Endothelial cell of umbilical vein (primary cell): ENCODE measurements around the gene CLEC4M. TPM values are rescaled to one million over a fixed set of nuclear protein-coding genes. Genes with fewer than 3 reads are reported as not detected.
"Not testable (repeated sequence)": the region's sequence is repeated elsewhere in the genome, so short reads cannot be mapped to it uniquely, and the experiment has no call there.

Experiments
- BruUV-seq: library from RNA; stranded (reverse); fragments of 400-500 nt; replicated peaks from 2 replicates; lab custom pipeline; 2021; lab: Mats Ljungman, UMichigan
- CTCF ChIA-PET: fragments of 300-600, 350-600 bp; sonication (Branson Sonifier 250); formaldehyde crosslinking; loops from one replicate; lab custom pipeline; 2021; ENCODE audit warnings: antibody characterized with exemption, inconsistent platforms; lab: Charles Lee
- POLR2A ChIA-PET: fragments of 300-600, 350-600 bp; sonication (Branson Sonifier 250); formaldehyde crosslinking; loops from one replicate; lab custom pipeline; 2021; ENCODE audit warnings: antibody characterized with exemption, inconsistent platforms; lab: Charles Lee
- DNase-seq: peaks from one replicate; pipeline ENCODE4 v3.0.0-alpha.2; 2011; ENCODE audit warnings: low read depth, low spot score
- FAIRE-seq: peaks from 2 replicates; lab custom pipeline; 2011; peaks lifted over from hg19 to GRCh38; lab: Jason Lieb, UNC
- H2AFZ ChIP-seq: 2 replicates; pipeline ENCODE4 v1.6.0; 2012; ENCODE audit warnings: low read depth, low read length, control low read depth, inconsistent platforms
- H3K27ac ChIP-seq: 2 replicates; pipeline ENCODE4 v1.5.1; 2011; ENCODE audit warnings: low read depth, mild to moderate bottlenecking, control low read depth, low read length, moderate library complexity; ENCODE audit not compliant: insufficient read depth
- H3K27me3 ChIP-seq, 2 experiments: 2 replicates each; pipeline versions ENCODE4 v1.6.0 to v1.6.1; 2011; ENCODE audit warnings: low read length in 2 of 2, mixed read lengths in 1 of 2; ENCODE audit not compliant: control insufficient read depth in 2 of 2, insufficient read depth in 2 of 2
- H3K36me3 ChIP-seq, 2 experiments: 2 replicates in 1 of 2; 3 replicates in 1 of 2; pipeline ENCODE4 v1.5.1; 2011; ENCODE audit warnings: low read length in 2 of 2, mild to moderate bottlenecking in 1 of 2, moderate library complexity in 1 of 2; ENCODE audit not compliant: control insufficient read depth in 2 of 2, insufficient read depth in 2 of 2; ENCODE audit errors: extremely low read depth in 1 of 2
- H3K4me1 ChIP-seq: 3 replicates; pipeline ENCODE4 v1.5.1; 2011; ENCODE audit warnings: mild to moderate bottlenecking, low read length; ENCODE audit not compliant: control insufficient read depth, insufficient read depth; ENCODE audit errors: extremely low read depth
- H3K4me2 ChIP-seq: 2 replicates; pipeline ENCODE4 v1.6.1; 2011; ENCODE audit warnings: low read length, control low read depth, mixed read lengths; ENCODE audit not compliant: insufficient read depth
- H3K4me3 ChIP-seq, 3 experiments: fragments of 200-600 bp in 1 of 3; sonication (generic), shearing (Covaris generic) in 1 of 3; replicated peaks in 1 of 3; 2 replicates each; pipeline ENCODE4 v1.5.1; 2011 to 2016; ENCODE audit warnings: control low read depth in 3 of 3, low read length in 3 of 3, mild to moderate bottlenecking in 2 of 3, inconsistent platforms in 1 of 3, low read depth in 1 of 3, moderate library complexity in 1 of 3; ENCODE audit not compliant: insufficient read depth in 1 of 3
- H3K79me2 ChIP-seq: 2 replicates; pipeline ENCODE4 v1.6.0; 2012; ENCODE audit warnings: low read length, inconsistent platforms; ENCODE audit not compliant: control insufficient read depth, insufficient read depth
- H3K9ac ChIP-seq: replicated peaks from 2 replicates; pipeline ENCODE3; 2011; ENCODE audit warnings: low read length, control low read depth; ENCODE audit not compliant: insufficient read depth; ENCODE audit errors: extremely low read depth
- H3K9me1 ChIP-seq: replicated peaks from 3 replicates; pipeline ENCODE4 v1.6.0; 2011; ENCODE audit warnings: mild to moderate bottlenecking, low read length; ENCODE audit not compliant: control insufficient read depth, insufficient read depth; ENCODE audit errors: extremely low read depth
- H3K9me3 ChIP-seq: replicated peaks from 2 replicates; pipeline ENCODE4 v1.5.1; 2012; ENCODE audit warnings: low read length, inconsistent platforms; ENCODE audit not compliant: control insufficient read depth, insufficient read depth
- H4K20me1 ChIP-seq: replicated peaks from 2 replicates; pipeline ENCODE3; 2011; ENCODE audit warnings: mild to moderate bottlenecking, low read length; ENCODE audit not compliant: control insufficient read depth, insufficient read depth; ENCODE audit errors: extremely low read depth
- JUN ChIP-seq: IDR thresholded peaks from 2 replicates; pipeline ENCODE4 v1.6.1; 2011; ENCODE audit warnings: borderline replicate concordance, low read depth; ENCODE audit not compliant: insufficient read length, insufficient read depth
- POLR2AphosphoS5 ChIP-seq: IDR thresholded peaks from 2 replicates; pipeline ENCODE4 v1.6.1; 2012; ENCODE audit warnings: low read depth, mild to moderate bottlenecking, control low read depth, low read length, moderate library complexity; ENCODE audit not compliant: insufficient read depth
- dilution Hi-C: fragments of 300-500 bp; cut with MboI; formaldehyde crosslinking; loops from one replicate; pipeline ENCODE4 v1.15.0; 2019; ENCODE audit warnings: low sequenced_read_pairs; ENCODE audit not compliant: extremely low pct_ligation_motif_present
- intact Hi-C: fragments of 100-400 bp; cut with micrococcal nuclease; formaldehyde crosslinking; loops from one replicate; pipeline ENCODE4 v1.10.0; 2022
- polyA plus RNA-seq, 4 experiments: library from polyadenylated mRNA; depleted of rRNA in 3 of 4; stranded (reverse) in 3 of 4; unstranded in 1 of 4; fragments of >200 nt; gene quantifications; 2 replicates each; pipeline versions ENCODE4 v1.2.1 to v1.2.3, GENCODE V29; 2011 to 2012; ENCODE audit warnings: missing spikeins in 1 of 4
- total RNA-seq: library from RNA; stranded (reverse); gene quantifications from 2 replicates; pipeline ENCODE4 v1.2.3, GENCODE V29; 2021

The CLEC4M gene
- total and polyA plus RNA-seq, 2 donors (not counting 3 experiments of a cell fraction or from before 2014, with no cell fraction given), result 0.46 to 1.0 TPM

- FAIRE-seq (no peak), DNase-seq (no peak)
- Histone ChIP-seq H3K9ac (no peak overlapping the region), H3K27ac (no peak overlapping the region), H3K79me2 (no peaks in the 10 kb centered on the region), H3K4me3 (no peak overlapping the region), H3K9me3 (no peaks in the 10 kb centered on the region), H3K4me2 (no peak overlapping the region), H4K20me1 (no peaks in the 10 kb centered on the region), H3K27me3 (no peaks in the 10 kb centered on the region), H3K4me1 (no peaks in the 10 kb centered on the region), H3K9me1 (no peaks in the 10 kb centered on the region), H2AFZ (no peak overlapping the region), H3K36me3 (no peaks in the 10 kb centered on the region)
- dilution Hi-C loops, result no loop called here
- ChIA-PET POLR2A (no interaction called here), CTCF (no interaction called here)
- intact Hi-C loops, result no loop called here
- BruUV-seq, result no TSS peak
- TF ChIP-seq POLR2AphosphoS5 (no peak), JUN (no peak)
These were observed 52.3 kb downstream of the CLEC4M start for GRCh38 chr19:7815325-7815724.

GRCh38 chr19:7816040-7816439, 53.0 kb downstream of the CLEC4M start:
- H3K4me1 ChIP-seq, POLR2A ChIA-PET, dilution Hi-C loops, H2AFZ ChIP-seq, H3K4me3 ChIP-seq, H3K27me3 ChIP-seq, FAIRE-seq, BruUV-seq, CTCF ChIA-PET, H3K9me1 ChIP-seq, H3K4me2 ChIP-seq, DNase-seq, H3K79me2 ChIP-seq, H3K9me3 ChIP-seq, H3K9ac ChIP-seq, H3K36me3 ChIP-seq, H3K27ac ChIP-seq, H4K20me1 ChIP-seq, intact Hi-C loops: not testable (repeated sequence)
